ENCODE results near the gene GAPDH. TPM values are rescaled to one million over a fixed set of nuclear protein-coding genes. Genes with fewer than 3 reads are reported as not detected.
A peak's percentile ranks its signal among the peaks of the same experiment; 100 is the strongest.

Gene GAPDH
- total RNA-seq, 4 donors from 2014 or later: 850 to 1,788 (median 1,222) TPM

DNA sequence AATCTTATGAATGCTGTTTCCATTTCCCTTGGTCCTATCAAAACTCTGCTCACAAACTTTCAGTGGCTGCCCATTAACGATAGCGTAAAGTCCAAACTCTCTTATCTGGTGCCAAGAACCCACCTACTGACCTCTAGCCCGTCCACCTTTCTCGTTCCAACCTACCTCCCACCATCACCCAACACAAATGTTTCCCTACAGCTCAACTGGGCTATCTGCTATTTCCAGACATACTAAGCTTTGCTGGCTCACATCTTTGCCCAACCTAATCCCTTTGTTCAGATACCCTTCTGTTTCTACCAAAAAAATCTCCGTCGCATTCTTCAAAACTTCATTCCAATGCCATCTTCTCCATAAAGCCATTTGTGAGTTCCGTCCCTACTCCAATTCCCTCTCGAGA lies 41.3 kb downstream of the GAPDH start:
- TF ChIP-seq CTCF (IDR thresholded peaks at IDR 0.05; ENCODE audit: low read depth): no peak

GRCh38 chr12:6582196-6582595 lies 47.9 kb downstream of the GAPDH start:
- no peak for TF ChIP-seq CTCF (IDR thresholded peaks at IDR 0.05; ENCODE audit: low read depth)

GRCh38 chr12:6582959-6583358 lies 48.6 kb downstream of the GAPDH start:
- no peak for TF ChIP-seq CTCF (IDR thresholded peaks at IDR 0.05; ENCODE audit: low read depth)

DNA sequence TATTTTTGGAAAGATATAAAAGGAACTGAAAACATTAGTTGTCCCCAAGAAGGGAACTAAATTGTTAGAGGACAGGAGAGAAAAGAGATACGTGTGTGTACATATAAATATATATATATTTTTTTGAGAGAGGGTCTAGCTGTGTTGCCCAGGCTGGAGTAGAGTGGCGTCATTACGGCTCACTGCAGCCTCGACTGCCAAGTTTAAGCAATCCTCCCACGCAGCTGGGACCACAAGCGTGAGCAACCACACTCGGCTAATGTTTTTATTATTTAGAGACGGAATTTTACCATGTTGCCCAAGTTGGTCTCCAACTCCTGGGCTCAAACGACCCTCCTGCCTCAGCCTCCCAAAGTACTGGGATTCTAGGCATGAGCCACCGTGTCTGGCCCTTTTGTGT lies 50.0 kb downstream of the GAPDH start:
- TF ChIP-seq CTCF (IDR thresholded peaks at IDR 0.05; ENCODE audit: low read depth): no peak

Small RNA genes within 50 kb of the gene (small RNA-seq; reads per million reads assigned to genes)
- gene SCARNA11: 328 reads per million, percentile 98 among the genes with 10 or more reads in this experiment

Other genes with a start within 250 kb of the GAPDH start
- 100 to 1,000 TPM in 1 of 4 donors, 10 to 100 TPM in 2, 1 to 10 TPM in 1; 6.8 to 111 (median 49.4) TPM for gene PLEKHG6, start 223.8 kb upstream of the GAPDH start, total RNA-seq
- 100 to 1,000 TPM; 207 to 269 (median 239) TPM for gene TNFRSF1A, start 192.4 kb upstream of the GAPDH start, total RNA-seq
- 1 to 10 TPM; 3.4 to 5.8 (median 4.1) TPM for gene SCNN1A, start 159.0 kb upstream of the GAPDH start, total RNA-seq
- gene LTBR, start 150.4 kb upstream of the GAPDH start, total RNA-seq: 100 to 1,000 TPM in 1 of 4 donors, 10 to 100 TPM in 3; 73.1 to 157 (median 80.2) TPM
- gene CD27, start 89.6 kb upstream of the GAPDH start, total RNA-seq: 1 to 10 TPM in 1 of 4 donors, under 1 TPM in 1, not detected in 2; 0.44 to 1.7 TPM
- gene TAPBPL, start 82.5 kb upstream of the GAPDH start, total RNA-seq: 10 to 100 TPM; 17.3 to 26.3 (median 23.4) TPM
- gene VAMP1, start 63.8 kb upstream of the GAPDH start, total RNA-seq: 10 to 100 TPM in 1 of 4 donors, 1 to 10 TPM in 2, under 1 TPM in 1; 0.82 to 12.8 (median 5.0) TPM
- gene MRPL51, start 41.3 kb upstream of the GAPDH start, total RNA-seq: 10 to 100 TPM; 65.6 to 99.1 (median 68.2) TPM
- gene NCAPD2, start 40.4 kb upstream of the GAPDH start, total RNA-seq: 10 to 100 TPM; 10.8 to 25.2 (median 16.9) TPM
- gene IFFO1, start 21.5 kb downstream of the GAPDH start, total RNA-seq: 10 to 100 TPM in 3 of 4 donors, 1 to 10 TPM in 1; 8.8 to 33.3 (median 27.9) TPM
- 10 to 100 TPM; 15.1 to 47.8 (median 23.7) TPM for gene NOP2, start 33.8 kb downstream of the GAPDH start, total RNA-seq
- gene CHD4, start 72.9 kb downstream of the GAPDH start, total RNA-seq: 100 to 1,000 TPM; 130 to 216 (median 158) TPM
- gene LPAR5, start 101.4 kb downstream of the GAPDH start, total RNA-seq: 1 to 10 TPM in 3 of 4 donors, under 1 TPM in 1; 0.82 to 4.0 (median 2.3) TPM
- 1 to 10 TPM in 3 of 4 donors, not detected in 1; 2.4 to 4.9 (median 2.4) TPM for gene ACRBP, start 112.9 kb downstream of the GAPDH start, total RNA-seq
- gene ING4, start 128.6 kb downstream of the GAPDH start, total RNA-seq: 10 to 100 TPM; 13.4 to 52.9 (median 41.4) TPM
- gene ZNF384, start 154.9 kb downstream of the GAPDH start, total RNA-seq: 10 to 100 TPM; 21.8 to 34.9 (median 25.4) TPM
- not detected for gene PIANP, start 166.3 kb downstream of the GAPDH start, total RNA-seq
- gene COPS7A, start 189.5 kb downstream of the GAPDH start, total RNA-seq: 10 to 100 TPM; 39.0 to 55.6 (median 45.4) TPM
- 100 to 1,000 TPM in 2 of 4 donors, 10 to 100 TPM in 2; 79.4 to 170 (median 108) TPM for gene MLF2, start 218.6 kb downstream of the GAPDH start, total RNA-seq
- 100 to 1,000 TPM in 1 of 4 donors, 10 to 100 TPM in 3; 60.3 to 118 (median 92.0) TPM for gene PTMS, start 231.8 kb downstream of the GAPDH start, total RNA-seq
- 1 to 10 TPM in 1 of 4 donors, under 1 TPM in 1, not detected in 2; 0.44 to 1.4 TPM for gene LAG3, start 238.0 kb downstream of the GAPDH start, total RNA-seq

Measured in subcutaneous adipose tissue (tissue), 4 donors.